ENCODE results near the gene NRP2. TPM values are rescaled to one million over a fixed set of nuclear protein-coding genes. Genes with fewer than 3 reads are reported as not detected.

NRP2 gene
- total RNA-seq, 1 donor from 2014 or later: 90.3 TPM

DNA sequence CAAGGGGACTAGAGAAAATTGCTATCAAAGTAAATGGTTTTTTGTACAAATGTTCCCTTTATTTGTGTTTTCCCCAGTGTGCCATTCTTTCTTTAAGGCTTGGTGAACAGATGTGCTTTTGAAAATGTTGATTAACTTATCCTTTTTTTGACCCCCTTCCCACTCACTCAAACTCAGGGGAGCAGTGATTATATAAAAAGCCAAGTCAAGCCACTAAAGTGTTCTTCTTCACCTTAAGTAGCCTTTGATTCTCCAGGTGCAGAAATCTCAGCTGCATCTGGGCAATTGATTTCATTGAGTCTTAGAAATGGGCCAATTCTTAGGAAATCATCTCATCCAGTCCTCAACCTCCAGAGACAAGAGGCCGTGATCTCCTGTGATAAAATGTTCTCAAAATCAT, 107.6 kb downstream of the NRP2 start:
- peaks cover 41% of the 10 kb centered on the region for H3K36me3 Mint-ChIP-seq (ENCODE audit: low read depth)
- H3K27ac Mint-ChIP-seq (ENCODE audit: unreplicated experiment): no peak overlapping the region
- no peak for DNase-seq (ENCODE audit: low read depth, low spot score)
- H3K4me1 Mint-ChIP-seq: peaks cover 8% of the 10 kb centered on the region
- TF ChIP-seq, protein P1, sequence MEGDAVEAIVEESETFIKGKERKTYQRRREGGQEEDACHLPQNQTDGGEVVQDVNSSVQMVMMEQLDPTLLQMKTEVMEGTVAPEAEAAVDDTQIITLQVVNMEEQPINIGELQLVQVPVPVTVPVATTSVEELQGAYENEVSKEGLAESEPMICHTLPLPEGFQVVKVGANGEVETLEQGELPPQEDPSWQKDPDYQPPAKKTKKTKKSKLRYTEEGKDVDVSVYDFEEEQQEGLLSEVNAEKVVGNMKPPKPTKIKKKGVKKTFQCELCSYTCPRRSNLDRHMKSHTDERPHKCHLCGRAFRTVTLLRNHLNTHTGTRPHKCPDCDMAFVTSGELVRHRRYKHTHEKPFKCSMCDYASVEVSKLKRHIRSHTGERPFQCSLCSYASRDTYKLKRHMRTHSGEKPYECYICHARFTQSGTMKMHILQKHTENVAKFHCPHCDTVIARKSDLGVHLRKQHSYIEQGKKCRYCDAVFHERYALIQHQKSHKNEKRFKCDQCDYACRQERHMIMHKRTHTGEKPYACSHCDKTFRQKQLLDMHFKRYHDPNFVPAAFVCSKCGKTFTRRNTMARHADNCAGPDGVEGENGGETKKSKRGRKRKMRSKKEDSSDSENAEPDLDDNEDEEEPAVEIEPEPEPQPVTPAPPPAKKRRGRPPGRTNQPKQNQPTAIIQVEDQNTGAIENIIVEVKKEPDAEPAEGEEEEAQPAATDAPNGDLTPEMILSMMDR (conservative IDR thresholded peaks at IDR 0.05): no peak
- H3K27me3 Mint-ChIP-seq (ENCODE audit: low read depth): no peaks in the 10 kb centered on the region
- H3K9me3 Mint-ChIP-seq: no peaks in the 10 kb centered on the region
- no peak overlapping the region for H3K4me3 Mint-ChIP-seq

GRCh38 chr2:205792908-205793307, 110.6 kb downstream of the NRP2 start:
- H3K36me3 Mint-ChIP-seq (ENCODE audit: low read depth): peaks cover 55% of the 10 kb centered on the region
- no peak for DNase-seq (ENCODE audit: low read depth, low spot score)
- H3K4me1 Mint-ChIP-seq: no peaks in the 10 kb centered on the region
- TF ChIP-seq, protein P1 (conservative IDR thresholded peaks at IDR 0.05): no peak
- peaks cover 3% of the 10 kb centered on the region for H3K9me3 Mint-ChIP-seq
- no peak overlapping the region for H3K4me3 Mint-ChIP-seq
- no peaks in the 10 kb centered on the region for H3K27me3 Mint-ChIP-seq (ENCODE audit: low read depth)
- no peak overlapping the region for H3K27ac Mint-ChIP-seq (ENCODE audit: unreplicated experiment)

DNA sequence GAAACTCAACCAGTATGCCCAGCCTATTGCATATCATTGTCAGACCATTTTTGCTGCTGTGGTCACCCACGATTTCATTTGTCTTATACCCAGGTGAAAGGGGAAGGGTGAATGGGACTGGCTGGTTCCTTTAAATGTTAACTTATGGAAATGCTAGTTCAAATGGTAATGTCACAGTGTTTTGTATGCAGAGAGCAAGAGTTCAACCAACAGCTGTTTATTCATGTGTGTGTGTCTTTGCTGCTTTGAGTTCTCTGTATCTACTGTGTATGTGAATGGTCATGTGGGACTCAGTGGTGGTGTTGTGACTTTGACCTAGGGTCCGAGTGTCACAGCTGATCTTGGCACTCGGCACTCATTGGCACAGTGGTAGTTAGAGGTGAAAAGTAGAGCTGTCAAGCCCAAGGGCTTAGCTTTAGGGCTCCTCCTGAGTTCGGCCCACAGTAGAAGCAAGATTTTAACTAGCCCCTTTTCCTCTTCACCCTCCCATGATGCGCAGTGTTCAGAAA, 114.6 kb downstream of the NRP2 start:
- peaks cover 60% of the 10 kb centered on the region for H3K36me3 Mint-ChIP-seq (ENCODE audit: low read depth)
- no peak overlapping the region for H3K27ac Mint-ChIP-seq (ENCODE audit: unreplicated experiment)
- peaks cover 10% of the 10 kb centered on the region for H3K9me3 Mint-ChIP-seq
- TF ChIP-seq, protein P1 (conservative IDR thresholded peaks at IDR 0.05): no peak
- H3K27me3 Mint-ChIP-seq (ENCODE audit: low read depth): no peaks in the 10 kb centered on the region
- no peaks in the 10 kb centered on the region for H3K4me1 Mint-ChIP-seq
- no peak overlapping the region for H3K4me3 Mint-ChIP-seq
- no peak for DNase-seq (ENCODE audit: low read depth, low spot score)

GRCh38 chr2:205797866-205798265, 115.6 kb downstream of the NRP2 start:
- Mint-ChIP-seq H3K4me1 (no peaks in the 10 kb centered on the region), H3K27ac (ENCODE audit: unreplicated experiment) (no peak overlapping the region), H3K4me3 (no peak overlapping the region), H3K36me3 (ENCODE audit: low read depth) (peaks cover 52% of the 10 kb centered on the region), H3K9me3 (peaks cover 10% of the 10 kb centered on the region), H3K27me3 (ENCODE audit: low read depth) (no peaks in the 10 kb centered on the region)
- no peak for DNase-seq (ENCODE audit: low read depth, low spot score)
- TF ChIP-seq, protein P1 (conservative IDR thresholded peaks at IDR 0.05): no peak

- no peaks in the 10 kb centered on the region for H3K4me1 Mint-ChIP-seq
- H3K36me3 Mint-ChIP-seq (ENCODE audit: low read depth): peaks cover 39% of the 10 kb centered on the region
- no peak for DNase-seq (ENCODE audit: low read depth, low spot score)
- no peaks in the 10 kb centered on the region for H3K27me3 Mint-ChIP-seq (ENCODE audit: low read depth)
- H3K9me3 Mint-ChIP-seq: peaks cover 10% of the 10 kb centered on the region
- TF ChIP-seq, protein P1 (conservative IDR thresholded peaks at IDR 0.05): no peak
- no peak overlapping the region for H3K27ac Mint-ChIP-seq (ENCODE audit: unreplicated experiment)
- H3K4me3 Mint-ChIP-seq: no peak overlapping the region
These were observed 117.9 kb downstream of the NRP2 start for GRCh38 chr2:205800224-205800623.

All from neural crest cell (in vitro differentiated cells).